ENCODE results near the gene YWHAB. TPM values are rescaled to one million over a fixed set of nuclear protein-coding genes. Genes with fewer than 3 reads are reported as not detected.

YWHAB gene
- total and polyA plus RNA-seq, 3 donors from 2014 or later = 106 to 127 (median 125) TPM

- H3K4me3 ChIP-seq = peak within 1 kb of the TSS; percentile 57 to 72
- peak; percentile 84 for DNase-seq
- no peaks in the 10 kb centered on the region for H3K9me3 ChIP-seq
- H3K4me1 ChIP-seq = peaks cover 10% of the 10 kb centered on the region
- no peak within 1 kb of the TSS for H3K27ac ChIP-seq
- TF ChIP-seq POLR2A (IDR thresholded peaks at IDR 0.05) (no peak), CTCF (IDR thresholded peaks at IDR 0.05) (no peak)
- H3K27me3 ChIP-seq = no peaks in the 10 kb centered on the region
- H3K36me3 ChIP-seq (ENCODE audit: low read depth, missing control alignments) = no peaks in the 10 kb centered on the region
- 2 to 4% methylated on average over 25 to 49 of the region's 61 CpGs for WGBS, 2 donors
- intact Hi-C loops (cut with DNase I; ENCODE audit: low total_unique reads) = no loop called here
Observed at GRCh38 chr20:44909872-44910689, 24.6 kb downstream of the YWHAB start, which contains the start of gene PABPC1L. Gene PABPC1L, plus strand, starts transcription at chr20:44910060. Its CDS starts 84 bp downstream, at chr20:44910144.

GRCh38 chr20:44910690-44911262 is 25.3 kb downstream of the YWHAB start:
- no peaks in the 10 kb centered on the region for H3K9me3 ChIP-seq
- WGBS, 2 donors = 51 to 53% methylated on average over 14 to 17 of the region's 17 CpGs
- TF ChIP-seq CTCF (IDR thresholded peaks at IDR 0.05) = no peak
- TF ChIP-seq POLR2A (IDR thresholded peaks at IDR 0.05) = no peak
- DNase-seq = no peak
- peaks cover 10% of the 10 kb centered on the region for H3K4me1 ChIP-seq
- no peaks in the 10 kb centered on the region for H3K27me3 ChIP-seq
- no peak overlapping the region for H3K27ac ChIP-seq
- intact Hi-C loops (cut with DNase I; ENCODE audit: low total_unique reads) = no loop called here
- peak overlapping the region; percentile 57 to 72 for H3K4me3 ChIP-seq
- no peaks in the 10 kb centered on the region for H3K36me3 ChIP-seq (ENCODE audit: low read depth, missing control alignments)

GRCh38 chr20:44911264-44911921 is 25.9 kb downstream of the YWHAB start:
- no peak overlapping the region for H3K4me3 ChIP-seq
- no peaks in the 10 kb centered on the region for H3K27me3 ChIP-seq
- H3K27ac ChIP-seq = no peak overlapping the region
- no peaks in the 10 kb centered on the region for H3K36me3 ChIP-seq (ENCODE audit: low read depth, missing control alignments)
- TF ChIP-seq POLR2A (IDR thresholded peaks at IDR 0.05) (no peak), CTCF (IDR thresholded peaks at IDR 0.05) (peak in 2 of 3 experiments; percentile 40 to 43)
- 37 to 41% methylated on average over 21 of the region's 21 CpGs for WGBS, 2 donors
- DNase-seq = peak; percentile 86
- H3K9me3 ChIP-seq = no peaks in the 10 kb centered on the region
- intact Hi-C loops (cut with DNase I; ENCODE audit: low total_unique reads) = no loop called here
- peaks cover 10% of the 10 kb centered on the region for H3K4me1 ChIP-seq

- Histone ChIP-seq H3K36me3 (ENCODE audit: low read depth, missing control alignments) (no peaks in the 10 kb centered on the region), H3K27ac (no peak overlapping the region), H3K9me3 (no peaks in the 10 kb centered on the region), H3K27me3 (no peaks in the 10 kb centered on the region), H3K4me3 (no peak overlapping the region), H3K4me1 (peaks cover 10% of the 10 kb centered on the region)
- TF ChIP-seq POLR2A (IDR thresholded peaks at IDR 0.05) (no peak), CTCF (IDR thresholded peaks at IDR 0.05) (no peak)
- no peak for DNase-seq
- intact Hi-C loops (cut with DNase I; ENCODE audit: low total_unique reads) = no loop called here
- WGBS, 2 donors = 82 to 83% methylated on average over 2 of the region's 2 CpGs
Observed at GRCh38 chr20:44912189-44912588, 26.7 kb downstream of the YWHAB start.

Measured in testis (tissue), 3 donors.